Measurements from ENCODE around the gene NDRG3.

GRCh38 chr20:36703530-36703929 lies 42.4 kb downstream of the NDRG3 start:
- TF ChIP-seq POLR2A (IDR thresholded peaks at IDR 0.05) (no peak), EP300 (IDR thresholded peaks at IDR 0.05) (no peak)
